ENCODE data around the gene TMED6.

DNA sequence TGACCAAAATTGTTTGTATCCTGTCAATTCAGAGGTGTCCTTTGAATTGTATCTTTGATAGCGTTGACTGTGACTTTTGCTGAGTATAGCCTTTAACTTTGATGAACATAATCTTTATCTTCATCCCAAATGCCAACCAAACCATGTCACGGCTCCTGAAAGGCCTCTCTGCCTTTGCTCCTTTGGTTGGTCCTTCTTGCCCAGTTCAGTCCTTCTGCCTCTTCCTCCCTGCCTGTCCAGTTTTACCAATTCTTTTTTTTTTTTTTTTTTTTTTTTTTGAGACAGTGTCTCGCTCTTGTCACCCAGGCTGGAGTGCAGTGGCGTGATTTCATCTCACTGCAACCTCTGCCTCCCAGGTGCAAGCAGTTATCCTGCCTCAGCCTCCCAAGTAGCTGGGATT, 53.3 kb downstream of the TMED6 start:
- TF ChIP-seq, protein P1, sequence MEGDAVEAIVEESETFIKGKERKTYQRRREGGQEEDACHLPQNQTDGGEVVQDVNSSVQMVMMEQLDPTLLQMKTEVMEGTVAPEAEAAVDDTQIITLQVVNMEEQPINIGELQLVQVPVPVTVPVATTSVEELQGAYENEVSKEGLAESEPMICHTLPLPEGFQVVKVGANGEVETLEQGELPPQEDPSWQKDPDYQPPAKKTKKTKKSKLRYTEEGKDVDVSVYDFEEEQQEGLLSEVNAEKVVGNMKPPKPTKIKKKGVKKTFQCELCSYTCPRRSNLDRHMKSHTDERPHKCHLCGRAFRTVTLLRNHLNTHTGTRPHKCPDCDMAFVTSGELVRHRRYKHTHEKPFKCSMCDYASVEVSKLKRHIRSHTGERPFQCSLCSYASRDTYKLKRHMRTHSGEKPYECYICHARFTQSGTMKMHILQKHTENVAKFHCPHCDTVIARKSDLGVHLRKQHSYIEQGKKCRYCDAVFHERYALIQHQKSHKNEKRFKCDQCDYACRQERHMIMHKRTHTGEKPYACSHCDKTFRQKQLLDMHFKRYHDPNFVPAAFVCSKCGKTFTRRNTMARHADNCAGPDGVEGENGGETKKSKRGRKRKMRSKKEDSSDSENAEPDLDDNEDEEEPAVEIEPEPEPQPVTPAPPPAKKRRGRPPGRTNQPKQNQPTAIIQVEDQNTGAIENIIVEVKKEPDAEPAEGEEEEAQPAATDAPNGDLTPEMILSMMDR (conservative IDR thresholded peaks at IDR 0.05 in 1 of 2, IDR thresholded peaks at IDR 0.05 in 1 of 2; ENCODE audit: extremely low read depth in 1 of 2, insufficient read depth in 1 of 2, low read depth in 1 of 2, low read length in 2 of 2) = no peak
- no peak for TF ChIP-seq EZH2 (IDR thresholded peaks at IDR 0.05; ENCODE audit: borderline replicate concordance, low read length)

Data from mammary epithelial cell (primary cell).